Esophagus squamous epithelium (tissue), 4 donors: ENCODE results near the gene HMCES.

Source experiments
- CTCF ChIP-seq, 6 experiments: fragments of 450-650 bp in 4 of 6; fragments of 200-600 bp in 2 of 6; sonication (generic) in 2 of 6; IDR thresholded peaks; one replicate each; pipeline ENCODE4 v1.5.1; 2016 to 2019; ENCODE audit warnings: antibody characterized with exemption in 6 of 6, mild to moderate bottlenecking in 4 of 6, moderate library complexity in 4 of 6
- POLR2A ChIP-seq, 4 donors: fragments of 450-650 bp; IDR thresholded peaks; one replicate each; pipeline ENCODE4 v1.6.1; 2017; ENCODE audit warnings: antibody characterized with exemption in 4 of 4, mild to moderate bottlenecking in 4 of 4, moderate library complexity in 3 of 4

- TF ChIP-seq CTCF (IDR thresholded peaks at IDR 0.05) (no peak), POLR2A (IDR thresholded peaks at IDR 0.05) (no peak)
These were observed 32.0 kb upstream of the HMCES start for GRCh38 chr3:129246636-129247035.
